Osteocyte (in vitro differentiated cells): Measurements from ENCODE around the gene PAGE4. TPM values are rescaled to one million over a fixed set of nuclear protein-coding genes. Genes with fewer than 3 reads are reported as not detected.

Source experiments
- DNase-seq: peaks from one replicate; pipeline ENCODE4 v3.0.0; 2021; ENCODE audit warnings: mixed read lengths; ENCODE audit not compliant: unreplicated experiment; ENCODE audit errors: extremely low spot score
- H3K27ac Mint-ChIP-seq: one replicate; pipeline ENCODE4 v1.8.0; 2021; ENCODE audit warnings: mild to moderate bottlenecking, mixed read lengths; ENCODE audit not compliant: unreplicated experiment
- H3K27me3 Mint-ChIP-seq: one replicate; pipeline ENCODE4 v1.8.0; 2021; ENCODE audit warnings: mixed read lengths; ENCODE audit not compliant: unreplicated experiment
- H3K36me3 Mint-ChIP-seq: one replicate; pipeline ENCODE4 v1.8.0; 2021; ENCODE audit warnings: mixed read lengths; ENCODE audit not compliant: unreplicated experiment
- H3K4me1 Mint-ChIP-seq: one replicate; pipeline ENCODE4 v1.8.0; 2021; ENCODE audit warnings: mixed read lengths; ENCODE audit not compliant: unreplicated experiment
- H3K4me3 Mint-ChIP-seq: one replicate; pipeline ENCODE4 v1.8.0; 2021; ENCODE audit warnings: mild to moderate bottlenecking, moderate library complexity, mixed read lengths; ENCODE audit not compliant: unreplicated experiment
- H3K9me3 Mint-ChIP-seq: one replicate; pipeline ENCODE4 v1.8.0; 2021; ENCODE audit warnings: mixed read lengths; ENCODE audit not compliant: unreplicated experiment
- CTCF ChIP-seq: fragments of 200-600 bp; sonication (generic); IDR thresholded peaks from 2 replicates; pipeline ENCODE4 v1.5.0; 2021; ENCODE audit warnings: antibody characterized with exemption, mild to moderate bottlenecking, moderate library complexity
- total RNA-seq: library from RNA; stranded (reverse); gene quantifications from 2 replicates; pipeline ENCODE4 v1.2.1, GENCODE V29; 2021

Gene PAGE4
- total RNA-seq, 1 donor from 2014 or later = not detected

GRCh38 chrX:49860867-49861535 lies 31.9 kb downstream of the PAGE4 start:
- DNase-seq = no peak
- Mint-ChIP-seq H3K4me1 (no peaks in the 10 kb centered on the region), H3K9me3 (peaks cover 4% of the 10 kb centered on the region)

GRCh38 chrX:49862093-49862492 lies 33.0 kb downstream of the PAGE4 start:
- Mint-ChIP-seq H3K27ac (no peak overlapping the region), H3K4me3 (no peak overlapping the region), H3K4me1 (no peaks in the 10 kb centered on the region), H3K27me3 (no peaks in the 10 kb centered on the region), H3K36me3 (no peaks in the 10 kb centered on the region), H3K9me3 (peaks cover 4% of the 10 kb centered on the region)
- DNase-seq = no peak
- TF ChIP-seq CTCF = no peak

More at GRCh38 chrX:49860867-49861535, 31.9 kb downstream of the PAGE4 start:
- TF ChIP-seq CTCF = no peak
- no peak overlapping the region for H3K27ac Mint-ChIP-seq
- H3K4me3 Mint-ChIP-seq = no peak overlapping the region
- H3K36me3 Mint-ChIP-seq = no peaks in the 10 kb centered on the region
- no peaks in the 10 kb centered on the region for H3K27me3 Mint-ChIP-seq

- Mint-ChIP-seq H3K27ac (no peak overlapping the region), H3K9me3 (no peaks in the 10 kb centered on the region), H3K4me1 (no peaks in the 10 kb centered on the region), H3K36me3 (no peaks in the 10 kb centered on the region), H3K27me3 (peaks cover 13% of the 10 kb centered on the region), H3K4me3 (no peak overlapping the region)
- no peak for DNase-seq
- no peak for TF ChIP-seq CTCF
Observed at GRCh38 chrX:49868739-49869138, 39.6 kb downstream of the PAGE4 start.

GRCh38 chrX:49876750-49877149 lies 47.6 kb downstream of the PAGE4 start:
- H3K27ac Mint-ChIP-seq = no peak overlapping the region
- no peaks in the 10 kb centered on the region for H3K9me3 Mint-ChIP-seq
- peaks cover 6% of the 10 kb centered on the region for H3K4me1 Mint-ChIP-seq
- H3K27me3 Mint-ChIP-seq = no peaks in the 10 kb centered on the region
- peak; percentile 56 for TF ChIP-seq CTCF
- H3K36me3 Mint-ChIP-seq = peaks cover 2% of the 10 kb centered on the region
- peak overlapping the region; percentile 32 for H3K4me3 Mint-ChIP-seq
- DNase-seq = no peak

GRCh38 chrX:49877397-49878101 lies 48.4 kb downstream of the PAGE4 start:
- no peak for DNase-seq

More at GRCh38 chrX:49877397-49878101, 48.4 kb downstream of the PAGE4 start:
- H3K9me3 Mint-ChIP-seq = peaks cover 3% of the 10 kb centered on the region
- no peaks in the 10 kb centered on the region for H3K27me3 Mint-ChIP-seq
- no peak overlapping the region for H3K4me3 Mint-ChIP-seq
- peaks cover 2% of the 10 kb centered on the region for H3K36me3 Mint-ChIP-seq
- H3K27ac Mint-ChIP-seq = no peak overlapping the region
- no peak for TF ChIP-seq CTCF
- peaks cover 8% of the 10 kb centered on the region for H3K4me1 Mint-ChIP-seq
